HCT116 (cell line): ENCODE results near the gene SLC30A4.

Experiments used
- CTCF ChIP-seq, 3 experiments: fragments of 200-600 bp in 1 of 3; sonication (generic) in 1 of 3; IDR thresholded peaks in 2 of 3; conservative IDR thresholded peaks in 1 of 3; 2 replicates each; pipeline ENCODE4 v1.5.1; 2012 to 2017; ENCODE audit warnings: low read depth in 2 of 3, low read length in 2 of 3, antibody characterized with exemption in 1 of 3, borderline replicate concordance in 1 of 3, control low read depth in 1 of 3, mild to moderate bottlenecking in 1 of 3, mixed read lengths in 1 of 3, mixed run types in 1 of 3, moderate library complexity in 1 of 3; ENCODE audit not compliant: insufficient read depth in 1 of 3
- EZH2 ChIP-seq: fragments of 200-600 bp; sonication (generic); IDR thresholded peaks from 2 replicates; pipeline ENCODE4 v1.6.1; 2017; ENCODE audit warnings: antibody characterized with exemption, mixed run types
- MAX ChIP-seq: IDR thresholded peaks from 2 replicates; pipeline ENCODE4 v1.6.1; 2012
- POLR2A ChIP-seq: IDR thresholded peaks from 2 replicates; pipeline ENCODE4 v1.7.0; 2011; ENCODE audit warnings: borderline replicate concordance; ENCODE audit not compliant: insufficient read depth, insufficient read length; ENCODE audit errors: extremely low read depth
- ZBTB33 ChIP-seq: IDR thresholded peaks from 2 replicates; pipeline ENCODE4 v1.6.1; 2011; ENCODE audit warnings: mild to moderate bottlenecking, low read length, moderate library complexity; ENCODE audit not compliant: insufficient replicate concordance; ENCODE audit errors: extremely low read depth

GRCh38 chr15:45481135-45481534 is 41.4 kb downstream of the SLC30A4 start:
- no peak for TF ChIP-seq POLR2A
- TF ChIP-seq CTCF (IDR thresholded peaks at IDR 0.05 in 2 of 3, conservative IDR thresholded peaks at IDR 0.05 in 1 of 3; ENCODE audit: borderline replicate concordance in 1 of 3, insufficient read depth in 1 of 3, low read depth in 2 of 3, low read length in 2 of 3): no peak
- TF ChIP-seq ZBTB33: no peak
- no peak for TF ChIP-seq EZH2
- no peak for TF ChIP-seq MAX
